Measurements from ENCODE around the gene PEMT.

DNA sequence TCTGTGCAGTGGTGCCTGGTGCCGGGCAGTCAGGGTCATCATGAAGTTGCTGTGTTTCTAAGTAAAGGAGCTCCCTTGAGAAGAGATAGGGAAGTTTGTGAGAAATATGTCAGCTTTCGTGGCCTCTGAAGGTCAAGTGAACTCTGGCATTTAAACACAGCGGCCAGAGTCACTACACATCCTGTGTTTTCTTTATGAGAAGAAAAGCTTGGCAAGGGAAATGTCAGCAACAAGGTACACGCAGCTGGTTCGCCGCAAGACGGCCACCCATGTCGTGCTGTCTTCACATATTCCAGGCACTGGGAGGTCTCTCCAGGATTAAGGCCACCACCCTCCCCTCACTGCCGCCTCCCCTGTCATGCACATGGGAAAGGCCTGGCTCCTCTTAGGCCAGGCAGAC lies 33.2 kb upstream of the PEMT start:
- no peak for TF ChIP-seq CTCF (conservative IDR thresholded peaks at IDR 0.05; ENCODE audit: low read depth, low read length)
- no peak for TF ChIP-seq EZH2 (IDR thresholded peaks at IDR 0.05; ENCODE audit: low read length, unreplicated experiment)
- no peak for TF ChIP-seq EZH2phosphoT487 (IDR thresholded peaks at IDR 0.05; ENCODE audit: borderline replicate concordance, low read length)

Data from PC-3 (cell line).